Epithelial cell of proximal tubule (primary cell): ENCODE data around the gene IKZF3. TPM values are rescaled to one million over a fixed set of nuclear protein-coding genes. Genes with fewer than 3 reads are reported as not detected.
"Not testable (repeated sequence)": the region's sequence is repeated elsewhere in the genome, so short reads cannot be mapped to it uniquely, and the experiment has no call there.

Experiments
- DNase-seq: peaks from one replicate; pipeline ENCODE4 v3.0.0-alpha.2; 2011; ENCODE audit warnings: low read depth
- H3K4me3 ChIP-seq: 2 replicates; pipeline ENCODE4 v1.5.1; 2011; ENCODE audit warnings: low read depth, mild to moderate bottlenecking, low read length
- CTCF ChIP-seq: conservative IDR thresholded peaks from 2 replicates; pipeline ENCODE4 v1.5.1; 2012; ENCODE audit warnings: low read depth, mild to moderate bottlenecking, low read length
- total RNA-seq: library from RNA; depleted of rRNA; stranded (reverse); fragments of >200 nt; gene quantifications from 2 replicates; pipeline ENCODE4 v1.2.3, GENCODE V29; 2015

The IKZF3 gene
- total RNA-seq = 0.07 TPM in 1 of 2 replicates, not detected in the other

- no peak within 1 kb of the TSS for H3K4me3 ChIP-seq
- TF ChIP-seq CTCF = peak; percentile 41
- DNase-seq = no peak
Measured at GRCh38 chr17:39863918-39864746, at the start of gene IKZF3. TSS of gene IKZF3 (minus strand) at chr17:39864312. CDS start at chr17:39864126, 186 bp downstream.

GRCh38 chr17:39908789-39909352 is 44.8 kb upstream of the IKZF3 start:
- DNase-seq = no peak
- no peak overlapping the region for H3K4me3 ChIP-seq
- TF ChIP-seq CTCF = no peak

DNA sequence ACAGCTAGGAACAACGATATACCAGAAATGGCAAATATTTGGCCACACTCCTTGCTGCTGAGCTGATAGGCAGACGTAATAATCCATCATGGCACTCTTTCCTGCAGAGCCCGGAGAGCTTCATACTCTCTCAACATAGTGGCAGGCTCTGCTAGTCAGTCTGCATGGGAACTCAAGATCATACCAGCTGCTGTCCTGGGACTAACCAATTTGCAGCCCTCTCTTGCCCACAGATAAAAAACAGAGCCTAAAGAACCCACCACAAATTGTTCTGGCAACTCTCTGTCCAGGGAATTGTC is 40.8 kb upstream of the IKZF3 start:
- DNase-seq = no peak
- no peak for TF ChIP-seq CTCF
- H3K4me3 ChIP-seq = no peak overlapping the region

GRCh38 chr17:39903158-39903884 is 39.2 kb upstream of the IKZF3 start:
- no peak for TF ChIP-seq CTCF
- H3K4me3 ChIP-seq = no peak overlapping the region
- no peak for DNase-seq

DNA sequence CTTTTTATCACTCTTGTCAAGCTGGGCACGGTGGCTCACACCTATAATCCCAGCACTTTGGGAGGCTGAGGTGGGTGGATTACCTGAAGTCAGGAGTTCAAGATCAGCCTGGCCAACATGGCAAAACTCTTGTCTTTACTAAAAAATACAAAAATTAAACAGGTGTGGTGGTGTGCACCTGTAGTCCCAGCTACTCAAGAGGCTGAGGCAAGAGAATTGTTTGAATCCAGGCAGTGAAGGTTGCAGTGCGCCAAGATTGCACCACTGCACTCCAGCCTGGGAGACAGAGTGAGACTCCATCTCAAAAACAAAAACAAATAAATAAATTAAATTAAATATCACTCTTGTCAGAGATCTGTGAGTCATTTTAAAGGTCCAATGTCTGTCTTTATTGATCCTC is 37.9 kb upstream of the IKZF3 start:
- not testable (repeated sequence) for H3K4me3 ChIP-seq, DNase-seq

- no peak for DNase-seq
- no peak overlapping the region for H3K4me3 ChIP-seq
- TF ChIP-seq CTCF = no peak
Measured at GRCh38 chr17:39899215-39899614, 35.1 kb upstream of the IKZF3 start.

- DNase-seq = no peak
- H3K4me3 ChIP-seq = no peak overlapping the region
- TF ChIP-seq CTCF = no peak
Measured at GRCh38 chr17:39898088-39898487, 34.0 kb upstream of the IKZF3 start.
